GM12878 (cell line): ENCODE measurements around the gene KIZ. TPM values are rescaled to one million over a fixed set of nuclear protein-coding genes. Genes with fewer than 3 reads are reported as not detected.

Source experiments
- ATAC-seq: fragments of 200-7000 bp; cut with Tn5 transposase; 3 replicates; pipeline ENCODE4 v1.9.1; 2020; ENCODE audit warnings: mild to moderate bottlenecking, moderate library complexity
- BruUV-seq: library from RNA; stranded (reverse); fragments of 400-500 nt; replicated peaks from 2 replicates; lab custom pipeline; 2021; lab: Mats Ljungman, UMichigan
- CTCF ChIA-PET: fragments of 300-600 bp; sonication (Branson Sonifier 250); formaldehyde crosslinking; extraction: SDS; loops from one replicate; lab custom pipeline; 2021; ENCODE audit warnings: inconsistent platforms; lab: Yijun Ruan, JAX
- POLR2A ChIA-PET: fragments of 350-600 bp; formaldehyde crosslinking; extraction: SDS; loops from one replicate; lab custom pipeline; 2021; ENCODE audit warnings: inconsistent platforms; lab: Charles Lee
- RAD21 ChIA-PET: fragments of 300-600 bp; sonication (Branson Sonifier 250); formaldehyde crosslinking; loops from one replicate; lab custom pipeline; 2023; ENCODE audit warnings: antibody characterized with exemption; ENCODE audit not compliant: unreplicated experiment; lab: Charles Lee
- SMC1A ChIA-PET: fragments of 300-600 bp; sonication (Branson Sonifier 250); formaldehyde crosslinking; loops from one replicate; lab custom pipeline; 2023; ENCODE audit not compliant: unreplicated experiment, uncharacterized antibody; lab: Charles Lee
- DNase-seq: peaks from one replicate; pipeline ENCODE4 v3.0.0-alpha.2; 2011; ENCODE audit warnings: low read depth, low spot score
- FAIRE-seq: peaks from 3 replicates; lab custom pipeline; 2011; peaks lifted over from hg19 to GRCh38; lab: Jason Lieb, UNC
- H2AFZ ChIP-seq: 2 replicates; pipeline ENCODE4 v1.6.0; 2011; ENCODE audit warnings: low read depth, low read length, control low read depth; ENCODE audit not compliant: control insufficient read depth
- H3K27ac ChIP-seq: 2 replicates; pipeline ENCODE4 v1.5.1; 2011; ENCODE audit warnings: control low read depth; ENCODE audit not compliant: control insufficient read depth, insufficient read depth
- H3K27me3 ChIP-seq, 2 experiments: replicated peaks in 1 of 2; 2 replicates each; pipeline versions ENCODE4 v1.6.0 to v1.6.1; 2011; ENCODE audit warnings: low read length in 1 of 2; ENCODE audit not compliant: control insufficient read depth in 2 of 2, insufficient read depth in 2 of 2
- H3K36me3 ChIP-seq, 2 experiments: 2 replicates each; pipeline ENCODE4 v1.5.1; 2011; ENCODE audit warnings: low read length in 1 of 2; ENCODE audit not compliant: control insufficient read depth in 2 of 2, insufficient read depth in 2 of 2
- H3K4me1 ChIP-seq: 2 replicates; pipeline ENCODE4 v1.6.1; 2011; ENCODE audit warnings: mild to moderate bottlenecking, low read length, moderate library complexity, mixed read lengths; ENCODE audit not compliant: control insufficient read depth, insufficient read depth
- H3K4me2 ChIP-seq: 2 replicates; pipeline ENCODE4 v1.6.0; 2011; ENCODE audit warnings: control low read depth; ENCODE audit not compliant: control insufficient read depth, insufficient read depth
- H3K4me3 ChIP-seq: fragments of 200-600 bp; sonication (generic); 2 replicates; pipeline ENCODE4 v1.5.1; 2016
- H3K79me2 ChIP-seq: 2 replicates; pipeline ENCODE4 v1.6.0; 2011; ENCODE audit warnings: low read length; ENCODE audit not compliant: control insufficient read depth, insufficient read depth
- H3K9ac ChIP-seq: 2 replicates; pipeline ENCODE4 v1.8.0; 2011; ENCODE audit warnings: low read length, control low read depth, mixed read lengths; ENCODE audit not compliant: control insufficient read depth, insufficient read depth
- H3K9me3 ChIP-seq: replicated peaks from 3 replicates; pipeline ENCODE4 v1.5.1; 2011; ENCODE audit warnings: mild to moderate bottlenecking, low read length; ENCODE audit not compliant: control insufficient read depth, insufficient read depth
- H4K20me1 ChIP-seq: 2 replicates; pipeline ENCODE4 v1.6.0; 2011; ENCODE audit not compliant: control insufficient read depth, insufficient read depth
- ASH2L ChIP-seq: fragments of 300-600, 200-600 bp; sonication (generic); IDR thresholded peaks from 2 replicates; pipeline ENCODE4 v1.6.1; 2017; ENCODE audit warnings: low read depth, mild to moderate bottlenecking, borderline replicate concordance
- ATF2 ChIP-seq: IDR thresholded peaks from 2 replicates; pipeline ENCODE4 v1.6.1; 2012; ENCODE audit warnings: low read length, inconsistent platforms
- CHD4 ChIP-seq: fragments of 200-600 bp; sonication (generic); IDR thresholded peaks from 2 replicates; pipeline ENCODE4 v1.6.1; 2016; ENCODE audit warnings: mild to moderate bottlenecking
- GABPA ChIP-seq: IDR thresholded peaks from 2 replicates; pipeline ENCODE4 v1.6.1; 2014; ENCODE audit warnings: antibody characterized with exemption, low read depth, mild to moderate bottlenecking, inconsistent platforms
- HDGF ChIP-seq: fragments of 450-650 bp; IDR thresholded peaks from 2 replicates; pipeline ENCODE4 v1.6.1; 2016; ENCODE audit warnings: antibody characterized with exemption
- KLF5 ChIP-seq: fragments of 450-650 bp; IDR thresholded peaks from 2 replicates; pipeline ENCODE4 v1.6.1; 2014; ENCODE audit warnings: mild to moderate bottlenecking; ENCODE audit not compliant: partially characterized antibody
- MTA2 ChIP-seq: fragments of 450-650 bp; IDR thresholded peaks from 2 replicates; pipeline ENCODE4 v1.6.1; 2016; ENCODE audit warnings: low read depth, mild to moderate bottlenecking, moderate library complexity
- ZNF384 ChIP-seq: IDR thresholded peaks from 2 replicates; pipeline ENCODE4 v1.6.1; 2012; ENCODE audit warnings: low read depth, mild to moderate bottlenecking, low read length, improper control_type of control experiment, borderline replicate concordance
- ZNF592 ChIP-seq: fragments of 450-650 bp; IDR thresholded peaks from 2 replicates; pipeline ENCODE4 v1.6.1; 2017; ENCODE audit warnings: mild to moderate bottlenecking, moderate library complexity
- WGBS: methylation state at CpG from one replicate; pipeline ENCODE4 v1.1.6; 2016; ENCODE audit warnings: low lambda C conversion rate; ENCODE audit not compliant: insufficient replicate concordance, insufficient coverage; ENCODE audit errors: missing lambda C conversion rate; 5-methylcytosine and 5-hydroxymethylcytosine counted together
- in situ Hi-C: fragments of 300-500 bp; cut with MboI; formaldehyde crosslinking; loops from 9 replicates; pipeline ENCODE4 v1.14.3; 2018; ENCODE audit warnings: mixed read lengths
- intact Hi-C: fragments of 100-400 bp; cut with micrococcal nuclease; formaldehyde crosslinking; loops from one replicate; pipeline ENCODE4 v1.14.2; 2022; ENCODE audit not compliant: unreplicated experiment
- polyA plus RNA-seq, 11 experiments: library from polyadenylated mRNA; depleted of rRNA in 4 of 11; unstranded in 6 of 11; stranded (reverse) in 5 of 11; fragments of >200 nt; fragmentation: Nextera tagmentation in 4 of 11; fragmentation: Illumina TruSeq in 1 of 11; extraction: Ambion mirVana in 4 of 11; extraction: Trizol in 1 of 11; gene quantifications; 1 replicate in 1 of 11; 2 replicates in 10 of 11; pipeline versions ENCODE4 v1.2.1 to v1.2.3, GENCODE V29; 2011 to 2016; ENCODE audit warnings: inconsistent platforms in 2 of 11, missing spikeins in 2 of 11, low read depth in 1 of 11
- total RNA-seq, 4 experiments: library from RNA; depleted of rRNA in 3 of 4; stranded (reverse); fragments of >200 nt in 3 of 4; fragmentation: Illumina TruSeq in 1 of 4; extraction: Trizol in 1 of 4; gene quantifications; 2 replicates each; pipeline versions ENCODE4 v1.2.1 to v1.2.3, GENCODE V29; 2013 to 2021
- TF ChIP-seq, protein P1 (sequence below): fragments of 450-650 bp; conservative IDR thresholded peaks from 2 replicates; pipeline ENCODE4 v1.6.1; 2017; ENCODE audit warnings: mild to moderate bottlenecking, moderate library complexity
- TF ChIP-seq, protein P2 (sequence below): fragments of 450-650 bp; IDR thresholded peaks from 2 replicates; pipeline ENCODE4 v1.6.1; 2014; ENCODE audit warnings: mild to moderate bottlenecking
- TF ChIP-seq, protein P3 (sequence below): IDR thresholded peaks from 2 replicates; pipeline ENCODE4 v1.6.1; 2012; ENCODE audit warnings: low read depth, low read length, improper control_type of control experiment
- TF ChIP-seq, protein P4 (sequence below): fragments of 450-650 bp; IDR thresholded peaks from 2 replicates; pipeline ENCODE4 v1.6.1; 2016; ENCODE audit warnings: mild to moderate bottlenecking

Gene KIZ
- total and polyA plus RNA-seq, 10 of the 15 experiments (the other 5 are each of a cell fraction or from before 2014, with no cell fraction given) = 2.7 to 11.0 (median 7.3) TPM

GRCh38 chr20:21147593-21147992 is 21.7 kb downstream of the KIZ start:
- no peaks in the 10 kb centered on the region for H3K27me3 ChIP-seq
- H3K27ac ChIP-seq = no peak overlapping the region
- H3K4me2 ChIP-seq = no peak overlapping the region
- no peaks in the 10 kb centered on the region for H3K36me3 ChIP-seq
- H3K9ac ChIP-seq = no peak overlapping the region
- ChIA-PET CTCF (no interaction called here), SMC1A (no interaction called here), RAD21 (no interaction called here), POLR2A (no interaction called here)
- DNase-seq (no peak), FAIRE-seq (no peak), ATAC-seq (no peak)
- 0% methylated on average over 1 of the region's 1 CpG for WGBS
- BruUV-seq = no TSS peak
- no peaks in the 10 kb centered on the region for H4K20me1 ChIP-seq
- H3K79me2 ChIP-seq = no peaks in the 10 kb centered on the region
- in situ Hi-C loops = loop anchor here (10.0 kb wide), 1 partner anchor 57 kb away; no protein-coding TSS in a partner anchor
- H3K4me1 ChIP-seq = no peaks in the 10 kb centered on the region
- intact Hi-C loops = no loop called here
- H3K4me3 ChIP-seq = no peak overlapping the region
- no peak overlapping the region for H2AFZ ChIP-seq
- no peaks in the 10 kb centered on the region for H3K9me3 ChIP-seq
- TF ChIP-seq ZNF384 (no peak), GABPA (no peak), ASH2L (no peak), HDGF (no peak), ZNF592 (no peak), MTA2 (no peak), ATF2 (no peak), CHD4 (no peak), KLF5 (no peak)
- TF ChIP-seq, protein P1, sequence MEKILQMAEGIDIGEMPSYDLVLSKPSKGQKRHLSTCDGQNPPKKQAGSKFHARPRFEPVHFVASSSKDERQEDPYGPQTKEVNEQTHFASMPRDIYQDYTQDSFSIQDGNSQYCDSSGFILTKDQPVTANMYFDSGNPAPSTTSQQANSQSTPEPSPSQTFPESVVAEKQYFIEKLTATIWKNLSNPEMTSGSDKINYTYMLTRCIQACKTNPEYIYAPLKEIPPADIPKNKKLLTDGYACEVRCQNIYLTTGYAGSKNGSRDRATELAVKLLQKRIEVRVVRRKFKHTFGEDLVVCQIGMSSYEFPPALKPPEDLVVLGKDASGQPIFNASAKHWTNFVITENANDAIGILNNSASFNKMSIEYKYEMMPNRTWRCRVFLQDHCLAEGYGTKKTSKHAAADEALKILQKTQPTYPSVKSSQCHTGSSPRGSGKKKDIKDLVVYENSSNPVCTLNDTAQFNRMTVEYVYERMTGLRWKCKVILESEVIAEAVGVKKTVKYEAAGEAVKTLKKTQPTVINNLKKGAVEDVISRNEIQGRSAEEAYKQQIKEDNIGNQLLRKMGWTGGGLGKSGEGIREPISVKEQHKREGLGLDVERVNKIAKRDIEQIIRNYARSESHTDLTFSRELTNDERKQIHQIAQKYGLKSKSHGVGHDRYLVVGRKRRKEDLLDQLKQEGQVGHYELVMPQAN = no peak
- TF ChIP-seq, protein P2, sequence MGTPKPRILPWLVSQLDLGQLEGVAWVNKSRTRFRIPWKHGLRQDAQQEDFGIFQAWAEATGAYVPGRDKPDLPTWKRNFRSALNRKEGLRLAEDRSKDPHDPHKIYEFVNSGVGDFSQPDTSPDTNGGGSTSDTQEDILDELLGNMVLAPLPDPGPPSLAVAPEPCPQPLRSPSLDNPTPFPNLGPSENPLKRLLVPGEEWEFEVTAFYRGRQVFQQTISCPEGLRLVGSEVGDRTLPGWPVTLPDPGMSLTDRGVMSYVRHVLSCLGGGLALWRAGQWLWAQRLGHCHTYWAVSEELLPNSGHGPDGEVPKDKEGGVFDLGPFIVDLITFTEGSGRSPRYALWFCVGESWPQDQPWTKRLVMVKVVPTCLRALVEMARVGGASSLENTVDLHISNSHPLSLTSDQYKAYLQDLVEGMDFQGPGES = no peak
- TF ChIP-seq, protein P3, sequence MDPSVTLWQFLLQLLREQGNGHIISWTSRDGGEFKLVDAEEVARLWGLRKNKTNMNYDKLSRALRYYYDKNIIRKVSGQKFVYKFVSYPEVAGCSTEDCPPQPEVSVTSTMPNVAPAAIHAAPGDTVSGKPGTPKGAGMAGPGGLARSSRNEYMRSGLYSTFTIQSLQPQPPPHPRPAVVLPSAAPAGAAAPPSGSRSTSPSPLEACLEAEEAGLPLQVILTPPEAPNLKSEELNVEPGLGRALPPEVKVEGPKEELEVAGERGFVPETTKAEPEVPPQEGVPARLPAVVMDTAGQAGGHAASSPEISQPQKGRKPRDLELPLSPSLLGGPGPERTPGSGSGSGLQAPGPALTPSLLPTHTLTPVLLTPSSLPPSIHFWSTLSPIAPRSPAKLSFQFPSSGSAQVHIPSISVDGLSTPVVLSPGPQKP = no peak
- TF ChIP-seq, protein P4, sequence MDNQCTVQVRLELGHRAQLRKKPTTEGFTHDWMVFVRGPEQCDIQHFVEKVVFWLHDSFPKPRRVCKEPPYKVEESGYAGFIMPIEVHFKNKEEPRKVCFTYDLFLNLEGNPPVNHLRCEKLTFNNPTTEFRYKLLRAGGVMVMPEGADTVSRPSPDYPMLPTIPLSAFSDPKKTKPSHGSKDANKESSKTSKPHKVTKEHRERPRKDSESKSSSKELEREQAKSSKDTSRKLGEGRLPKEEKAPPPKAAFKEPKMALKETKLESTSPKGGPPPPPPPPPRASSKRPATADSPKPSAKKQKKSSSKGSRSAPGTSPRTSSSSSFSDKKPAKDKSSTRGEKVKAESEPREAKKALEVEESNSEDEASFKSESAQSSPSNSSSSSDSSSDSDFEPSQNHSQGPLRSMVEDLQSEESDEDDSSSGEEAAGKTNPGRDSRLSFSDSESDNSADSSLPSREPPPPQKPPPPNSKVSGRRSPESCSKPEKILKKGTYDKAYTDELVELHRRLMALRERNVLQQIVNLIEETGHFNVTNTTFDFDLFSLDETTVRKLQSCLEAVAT = no peak
